Esophagus squamous epithelium (tissue), 5 donors: Measurements from ENCODE around the gene CYP1A2. TPM values are rescaled to one million over a fixed set of nuclear protein-coding genes. Genes with fewer than 3 reads are reported as not detected.

Source experiments
- DNase-seq: peaks from one replicate; lab custom pipeline; 2025; lab: John Stamatoyannopoulos, UW
- H3K27ac ChIP-seq, 4 donors: fragments of 200-600 bp; sonication (generic); one replicate each; pipeline ENCODE4 v1.5.1; 2016 to 2019; ENCODE audit warnings: mild to moderate bottlenecking in 1 of 4
- H3K27me3 ChIP-seq, 4 donors: fragments of 200-600 bp; sonication (generic); 1 replicate in 3 of 4; 2 replicates in 1 of 4; pipeline versions ENCODE4 v1.5.1 to v1.6.0; 2017 to 2021; ENCODE audit warnings: antibody characterized with exemption in 1 of 4
- H3K36me3 ChIP-seq, 3 donors: fragments of 200-600 bp; sonication (generic); one replicate each; pipeline ENCODE4 v1.5.1; 2016 to 2019
- H3K4me1 ChIP-seq, 3 donors: fragments of 200-600 bp; sonication (generic); one replicate each; pipeline ENCODE4 v1.5.1; 2017 to 2019
- H3K4me3 ChIP-seq, 4 donors: fragments of 200-600 bp; sonication (generic); 1 replicate in 3 of 4; 2 replicates in 1 of 4; pipeline ENCODE4 v1.5.1; 2016 to 2019; ENCODE audit warnings: mild to moderate bottlenecking in 2 of 4, moderate library complexity in 1 of 4
- H3K9me3 ChIP-seq, 3 donors: fragments of 200-600 bp; sonication (generic); one replicate each; pipeline ENCODE4 v1.5.1; 2016 to 2019
- POLR2A ChIP-seq, 4 donors: fragments of 450-650 bp; IDR thresholded peaks; one replicate each; pipeline ENCODE4 v1.6.1; 2017; ENCODE audit warnings: antibody characterized with exemption in 4 of 4, mild to moderate bottlenecking in 4 of 4, moderate library complexity in 3 of 4
- WGBS, 2 donors: methylation state at CpG; one replicate each; pipeline ENCODE4 v1.1.5; 2018; 5-methylcytosine and 5-hydroxymethylcytosine counted together
- intact Hi-C: fragments of 100-400 bp; cut with DNase I; formaldehyde crosslinking; loops from one replicate; pipeline ENCODE4 v1.15.0; 2022
- total RNA-seq, 4 donors: library from RNA; depleted of rRNA; stranded (reverse); fragments of >200 nt; gene quantifications; one replicate each; pipeline ENCODE4 v1.1.0, GENCODE V29; 2016
- TF ChIP-seq, protein P1 (sequence below), 6 experiments: fragments of 450-650 bp in 4 of 6; fragments of 200-600 bp in 2 of 6; sonication (generic) in 2 of 6; IDR thresholded peaks; one replicate each; pipeline ENCODE4 v1.5.1; 2016 to 2019; ENCODE audit warnings: antibody characterized with exemption in 6 of 6, mild to moderate bottlenecking in 4 of 6, moderate library complexity in 4 of 6
- donor health status: DM: yes; HTN: yes; CAD: no.

CYP1A2 gene
- total RNA-seq, 4 donors from 2014 or later: not detected

- 34 to 38% methylated on average over 16 of the region's 16 CpGs for WGBS, 2 donors
- Histone ChIP-seq H3K27ac (peak overlapping the region; percentile 95 to 99 (median 96)), H3K27me3 (no peaks in the 10 kb centered on the region), H3K36me3 (no peaks in the 10 kb centered on the region), H3K4me3 (peak overlapping the region; percentile 79 to 96 (median 82)), H3K9me3 (no peaks in the 10 kb centered on the region), H3K4me1 (peaks cover 54 to 92% (median 70%) of the 10 kb centered on the region in 3 donors)
- DNase-seq: no peak
- intact Hi-C loops: no loop called here
- peak in 1 of 4 donors; percentile 40 for TF ChIP-seq POLR2A (IDR thresholded peaks at IDR 0.05)
- TF ChIP-seq, protein P1, sequence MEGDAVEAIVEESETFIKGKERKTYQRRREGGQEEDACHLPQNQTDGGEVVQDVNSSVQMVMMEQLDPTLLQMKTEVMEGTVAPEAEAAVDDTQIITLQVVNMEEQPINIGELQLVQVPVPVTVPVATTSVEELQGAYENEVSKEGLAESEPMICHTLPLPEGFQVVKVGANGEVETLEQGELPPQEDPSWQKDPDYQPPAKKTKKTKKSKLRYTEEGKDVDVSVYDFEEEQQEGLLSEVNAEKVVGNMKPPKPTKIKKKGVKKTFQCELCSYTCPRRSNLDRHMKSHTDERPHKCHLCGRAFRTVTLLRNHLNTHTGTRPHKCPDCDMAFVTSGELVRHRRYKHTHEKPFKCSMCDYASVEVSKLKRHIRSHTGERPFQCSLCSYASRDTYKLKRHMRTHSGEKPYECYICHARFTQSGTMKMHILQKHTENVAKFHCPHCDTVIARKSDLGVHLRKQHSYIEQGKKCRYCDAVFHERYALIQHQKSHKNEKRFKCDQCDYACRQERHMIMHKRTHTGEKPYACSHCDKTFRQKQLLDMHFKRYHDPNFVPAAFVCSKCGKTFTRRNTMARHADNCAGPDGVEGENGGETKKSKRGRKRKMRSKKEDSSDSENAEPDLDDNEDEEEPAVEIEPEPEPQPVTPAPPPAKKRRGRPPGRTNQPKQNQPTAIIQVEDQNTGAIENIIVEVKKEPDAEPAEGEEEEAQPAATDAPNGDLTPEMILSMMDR (IDR thresholded peaks at IDR 0.05): no peak
These were observed 32.1 kb downstream of the CYP1A2 start for GRCh38 chr15:74780523-74781430.

DNA sequence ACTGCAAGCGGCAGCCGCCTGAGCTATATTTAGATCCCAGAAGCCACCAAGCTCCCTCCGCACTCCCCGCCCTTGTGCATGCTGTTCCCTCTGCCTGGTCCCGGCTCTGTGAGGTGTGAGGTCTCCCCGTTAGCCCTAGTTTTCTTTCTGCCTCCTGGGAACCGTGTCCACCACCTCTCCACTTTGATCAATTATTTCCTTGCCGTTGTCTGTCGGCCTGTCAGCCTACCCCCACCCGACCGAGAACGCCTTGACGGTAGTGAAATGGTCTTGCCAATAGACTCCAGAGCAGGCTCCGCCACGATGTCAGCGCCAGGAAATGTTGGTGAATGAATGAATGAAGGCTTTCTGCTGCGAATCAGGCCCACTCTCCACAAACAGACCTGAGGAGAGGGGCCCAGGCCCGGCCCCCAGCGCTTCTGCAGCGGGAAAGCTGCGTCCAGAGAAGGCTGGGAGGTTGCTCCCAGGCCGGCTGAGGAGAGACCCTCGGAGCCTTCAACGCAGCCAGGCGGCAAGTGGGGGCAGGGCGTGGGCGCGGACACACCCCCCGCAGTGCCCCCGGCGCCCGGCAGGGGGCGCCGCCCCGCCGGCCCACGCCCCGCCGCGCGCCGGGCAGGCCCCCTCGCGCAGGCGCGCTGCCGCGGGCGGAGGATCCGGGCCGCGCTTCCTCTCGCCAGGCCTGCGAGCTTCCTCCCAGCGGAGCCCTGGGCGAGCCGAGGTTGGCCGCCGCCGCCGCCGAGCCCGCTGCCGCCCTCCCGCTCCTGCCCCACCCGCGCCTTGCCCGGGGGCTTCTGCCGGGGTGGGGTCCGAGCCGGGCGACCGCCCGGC lies 33.0 kb downstream of the CYP1A2 start, which contains the start of gene CSK:
Gene CSK (plus strand): TSS at position 650 of the 828 bp plus-strand sequence. CDS start 16,218 bp downstream, outside the sequence.
- peaks cover 57 to 92% (median 77%) of the 10 kb centered on the region in 3 donors for H3K4me1 ChIP-seq
- WGBS, 2 donors: 1 to 4% methylated on average over 9 to 13 of the region's 74 CpGs
- intact Hi-C loops: no loop called here
- no peaks in the 10 kb centered on the region for H3K36me3 ChIP-seq
- DNase-seq: no peak
- peak within 1 kb of the TSS; percentile 95 to 99 (median 96) for H3K27ac ChIP-seq
- H3K27me3 ChIP-seq: no peaks in the 10 kb centered on the region
- TF ChIP-seq, protein P1 (IDR thresholded peaks at IDR 0.05): peak; percentile 41 to 84 (median 72)
- peak in 2 of 4 donors; percentile 61 to 68 for TF ChIP-seq POLR2A (IDR thresholded peaks at IDR 0.05)
- H3K9me3 ChIP-seq: no peaks in the 10 kb centered on the region
- H3K4me3 ChIP-seq: peak within 1 kb of the TSS; percentile 79 to 96 (median 82)

DNA sequence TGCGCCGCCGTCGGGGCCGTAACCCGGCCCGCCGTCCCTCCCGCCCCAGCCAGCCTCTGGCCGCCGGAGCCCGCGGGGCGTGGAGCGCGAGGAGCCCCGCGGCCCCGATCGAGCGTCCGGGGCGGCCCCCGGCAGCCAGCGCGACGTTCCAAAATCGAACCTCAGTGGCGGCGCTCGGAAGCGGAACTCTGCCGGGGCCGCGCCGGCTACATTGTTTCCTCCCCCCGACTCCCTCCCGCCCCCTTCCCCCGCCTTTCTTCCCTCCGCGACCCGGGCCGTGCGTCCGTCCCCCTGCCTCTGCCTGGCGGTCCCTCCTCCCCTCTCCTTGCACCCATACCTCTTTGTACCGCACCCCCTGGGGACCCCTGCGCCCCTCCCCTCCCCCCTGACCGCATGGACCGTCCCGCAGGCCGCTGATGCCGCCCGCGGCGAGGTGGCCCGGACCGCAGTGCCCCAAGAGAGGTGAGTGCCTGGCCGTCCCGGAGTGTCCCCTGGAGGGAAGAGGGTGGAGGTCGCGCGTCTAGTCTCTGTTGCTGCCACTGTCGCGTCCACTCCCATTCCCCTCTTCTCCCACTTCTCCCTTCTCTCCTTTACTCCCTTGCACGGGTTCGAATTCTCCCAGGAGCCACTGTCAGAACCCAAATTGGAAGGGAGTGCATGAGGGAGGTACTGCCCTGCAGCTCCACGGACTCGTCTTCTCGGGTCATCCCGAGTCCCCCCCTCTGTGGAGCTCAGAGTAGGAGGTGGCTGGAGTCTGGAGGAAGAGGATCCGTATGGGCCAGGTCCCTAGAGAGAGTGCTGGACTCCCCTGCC lies 33.8 kb downstream of the CYP1A2 start:
- no peak for TF ChIP-seq POLR2A (IDR thresholded peaks at IDR 0.05)
- TF ChIP-seq, protein P1 (IDR thresholded peaks at IDR 0.05): no peak
- Histone ChIP-seq H3K9me3 (no peaks in the 10 kb centered on the region), H3K4me3 (peak overlapping the region; percentile 79 to 96 (median 82)), H3K27me3 (no peaks in the 10 kb centered on the region), H3K4me1 (peaks cover 57 to 92% (median 77%) of the 10 kb centered on the region in 3 donors), H3K36me3 (no peaks in the 10 kb centered on the region), H3K27ac (peak overlapping the region; percentile 95 to 99 (median 96))
- 0% methylated on average over 14 to 24 of the region's 72 CpGs for WGBS, 2 donors
- no peak for DNase-seq
- intact Hi-C loops: no loop called here

DNA sequence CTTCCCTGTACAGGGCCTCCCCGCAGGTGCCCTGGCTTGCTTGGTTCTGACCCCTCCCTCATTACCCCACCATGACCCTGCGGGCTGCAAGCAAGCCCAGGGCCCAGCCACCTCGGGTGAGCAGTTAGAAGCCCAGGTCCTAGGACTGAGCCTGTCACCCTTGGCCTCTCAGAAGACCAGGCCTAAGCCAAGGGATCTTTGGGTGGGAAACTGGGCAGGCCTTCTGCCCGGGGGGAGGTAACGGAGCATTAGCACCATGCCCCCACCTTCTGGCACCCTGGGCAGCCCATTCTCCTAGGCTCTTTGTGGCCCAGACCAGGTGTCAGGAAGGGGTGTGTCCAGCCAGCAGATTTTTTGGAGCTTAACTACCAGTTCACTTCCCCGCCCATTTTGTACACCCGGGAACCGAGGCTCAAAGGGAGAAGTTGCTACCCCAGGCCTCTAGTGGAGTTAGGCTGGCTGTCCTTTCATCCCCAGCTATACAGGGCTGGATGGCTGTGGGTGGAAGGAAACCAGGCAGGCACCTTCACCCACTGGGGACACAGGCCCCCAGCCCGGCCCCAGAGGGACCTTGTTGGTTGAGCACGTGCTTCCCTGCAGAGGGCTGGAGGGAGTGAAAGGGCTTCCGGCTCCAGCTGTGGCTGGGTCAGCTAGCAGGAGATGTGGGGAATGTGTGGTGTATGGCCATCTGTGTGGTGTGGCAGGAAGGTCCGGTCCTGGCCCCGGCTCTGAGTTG lies 34.6 kb downstream of the CYP1A2 start:
- 7% methylated on average over 3 of the region's 13 CpGs for WGBS, 2 donors
- peak overlapping the region; percentile 95 to 99 (median 96) for H3K27ac ChIP-seq
- H3K4me1 ChIP-seq: peaks cover 58 to 92% (median 77%) of the 10 kb centered on the region in 3 donors
- TF ChIP-seq POLR2A (IDR thresholded peaks at IDR 0.05): peak in 2 of 4 donors; percentile 19 to 31
- TF ChIP-seq, protein P1 (IDR thresholded peaks at IDR 0.05): no peak
- DNase-seq: no peak
- H3K4me3 ChIP-seq: peak overlapping the region; percentile 79 to 96 (median 82)
- H3K27me3 ChIP-seq: no peaks in the 10 kb centered on the region
- intact Hi-C loops: no loop called here
- no peaks in the 10 kb centered on the region for H3K36me3 ChIP-seq
- no peaks in the 10 kb centered on the region for H3K9me3 ChIP-seq
